ENCODE measurements around the gene C4orf33. TPM values are rescaled to one million over a fixed set of nuclear protein-coding genes. Genes with fewer than 3 reads are reported as not detected.

The C4orf33 gene
- total and polyA plus RNA-seq, 9 of the 15 experiments (the other 6 are each of a cell fraction or from before 2014, with no cell fraction given), result 16.7 to 42.0 (median 27.5) TPM

- TF ChIP-seq ZNF253 (CRISPR knock-in tag; conservative IDR thresholded peaks at IDR 0.05), result no peak
- no peak for TF ChIP-seq CREBBP (IDR thresholded peaks at IDR 0.05; ENCODE audit: low read depth, low read length)
- no peak for TF ChIP-seq ZNF592 (IDR thresholded peaks at IDR 0.05)
- TF ChIP-seq NKRF (IDR thresholded peaks at IDR 0.05; ENCODE audit: borderline replicate concordance), result peak; percentile 73
- no peak; a peak in 1 of 3 replicates for TF ChIP-seq CBX3 (IDR thresholded peaks at IDR 0.05; ENCODE audit: borderline replicate concordance in 1 of 2, low read length in 2 of 2)
- TF ChIP-seq, protein P1, sequence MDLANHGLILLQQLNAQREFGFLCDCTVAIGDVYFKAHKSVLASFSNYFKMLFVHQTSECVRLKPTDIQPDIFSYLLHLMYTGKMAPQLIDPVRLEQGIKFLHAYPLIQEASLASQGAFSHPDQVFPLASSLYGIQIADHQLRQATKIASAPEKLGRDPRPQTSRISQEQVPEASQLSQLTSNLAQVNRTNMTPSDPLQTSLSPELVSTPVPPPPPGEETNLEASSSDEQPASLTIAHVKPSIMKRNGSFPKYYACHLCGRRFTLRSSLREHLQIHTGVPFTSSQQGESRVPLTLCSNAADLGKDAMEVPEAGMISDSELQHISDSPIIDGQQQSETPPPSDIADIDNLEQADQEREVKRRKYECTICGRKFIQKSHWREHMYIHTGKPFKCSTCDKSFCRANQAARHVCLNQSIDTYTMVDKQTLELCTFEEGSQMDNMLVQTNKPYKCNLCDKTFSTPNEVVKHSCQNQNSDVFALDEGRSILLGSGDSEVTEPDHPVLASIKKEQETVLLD (IDR thresholded peaks at IDR 0.05), result peak; percentile 98
- TF ChIP-seq RBFOX2 (IDR thresholded peaks at IDR 0.05; ENCODE audit: low read depth, low read length), result peak; percentile 97
- no peak for TF ChIP-seq RFX7 (CRISPR knock-in tag; IDR thresholded peaks at IDR 0.05)
- no peak for TF ChIP-seq SIRT6 (IDR thresholded peaks at IDR 0.05; ENCODE audit: low read depth, low read length)
- TF ChIP-seq ZNF282 (CRISPR knock-in tag; IDR thresholded peaks at IDR 0.05), result no peak
- no peak for TF ChIP-seq NFIX (CRISPR knock-in tag; IDR thresholded peaks at IDR 0.05; ENCODE audit: low read depth)
- TF ChIP-seq JUND (IDR thresholded peaks at IDR 0.05; ENCODE audit: borderline replicate concordance, low read depth, low read length), result peak; percentile 88
- peak; percentile 76; the same call in 1 of the 3 replicates for TF ChIP-seq JUND (tag; IDR thresholded peaks at IDR 0.05; ENCODE audit: borderline replicate concordance, low read depth, low read length)
- TF ChIP-seq ZFX (CRISPR knock-in tag; IDR thresholded peaks at IDR 0.05), result peak; percentile 85
These were observed 2.6 kb upstream of the C4orf33 start, which contains the start of gene SCLT1 (continued) for GRCh38 chr4:129093191-129093920.

Measured in K562 (cell line).